ENCODE results near the gene RBKS.

Gene RBKS

DNA sequence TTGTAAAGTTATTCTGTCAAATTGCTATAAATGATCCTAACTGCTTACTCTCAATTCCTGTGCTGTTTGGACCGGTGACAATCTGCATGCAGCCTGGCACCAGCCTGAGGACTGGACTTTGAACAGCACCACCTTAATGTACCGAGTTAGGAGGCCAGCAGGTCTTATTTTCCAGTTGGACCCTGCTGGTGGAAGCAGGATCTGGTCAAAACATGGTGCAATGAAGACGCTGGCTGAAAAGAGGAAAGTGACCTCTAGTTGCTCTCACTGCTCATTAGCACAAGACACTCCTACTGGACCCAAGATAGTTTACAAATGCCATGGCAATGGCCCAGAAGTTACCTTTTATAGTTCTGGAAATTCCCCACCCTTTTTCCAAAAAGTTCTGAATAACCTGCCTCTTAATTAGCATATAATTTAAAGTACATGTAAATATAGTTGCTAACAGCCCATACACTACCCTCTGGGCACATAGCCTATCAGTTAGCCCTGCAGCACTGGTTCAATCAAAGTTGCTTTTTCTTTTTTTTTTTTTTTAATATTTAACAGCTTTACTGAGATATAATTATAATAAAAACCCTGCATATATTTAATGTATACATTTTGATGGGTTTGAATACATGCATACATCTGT lies 35.8 kb downstream of the RBKS start:
- TF ChIP-seq, protein P1, sequence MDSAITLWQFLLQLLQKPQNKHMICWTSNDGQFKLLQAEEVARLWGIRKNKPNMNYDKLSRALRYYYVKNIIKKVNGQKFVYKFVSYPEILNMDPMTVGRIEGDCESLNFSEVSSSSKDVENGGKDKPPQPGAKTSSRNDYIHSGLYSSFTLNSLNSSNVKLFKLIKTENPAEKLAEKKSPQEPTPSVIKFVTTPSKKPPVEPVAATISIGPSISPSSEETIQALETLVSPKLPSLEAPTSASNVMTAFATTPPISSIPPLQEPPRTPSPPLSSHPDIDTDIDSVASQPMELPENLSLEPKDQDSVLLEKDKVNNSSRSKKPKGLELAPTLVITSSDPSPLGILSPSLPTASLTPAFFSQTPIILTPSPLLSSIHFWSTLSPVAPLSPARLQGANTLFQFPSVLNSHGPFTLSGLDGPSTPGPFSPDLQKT (IDR thresholded peaks at IDR 0.05; ENCODE audit: borderline replicate concordance, low read depth, low read length), result no peak
- TF ChIP-seq ZNF24 (tag by site-specific recombination; IDR thresholded peaks at IDR 0.05) (no peak), KLF16 (tag by site-specific recombination; IDR thresholded peaks at IDR 0.05) (no peak)
- no peaks in the 10 kb centered on the region for H3K36me3 ChIP-seq (ENCODE audit: control insufficient read depth in 2 of 2, insufficient read depth in 1 of 2, low read length in 2 of 2)
- ChIA-PET POLR2A (no interaction called here), CTCF (interaction anchor here (0.6 to 1.3 kb wide), 2 partner anchors 28 to 131 kb away, joined by 3 to 6 read pairs; no protein-coding TSS in a partner anchor)
- H3K9me3 ChIP-seq (ENCODE audit: control insufficient read depth, insufficient read depth, low read depth, low read length), result peaks cover 2% of the 10 kb centered on the region; the same call in 1 of the 2 replicates
- no peaks in the 10 kb centered on the region for H3K4me1 ChIP-seq (ENCODE audit: control insufficient read depth, insufficient read depth, low read length)
- no peak overlapping the region for H3K4me3 ChIP-seq (ENCODE audit: low read depth, low read length)
- no peak overlapping the region for H3K27ac ChIP-seq (ENCODE audit: extremely low read depth, low read depth, low read length)

DNA sequence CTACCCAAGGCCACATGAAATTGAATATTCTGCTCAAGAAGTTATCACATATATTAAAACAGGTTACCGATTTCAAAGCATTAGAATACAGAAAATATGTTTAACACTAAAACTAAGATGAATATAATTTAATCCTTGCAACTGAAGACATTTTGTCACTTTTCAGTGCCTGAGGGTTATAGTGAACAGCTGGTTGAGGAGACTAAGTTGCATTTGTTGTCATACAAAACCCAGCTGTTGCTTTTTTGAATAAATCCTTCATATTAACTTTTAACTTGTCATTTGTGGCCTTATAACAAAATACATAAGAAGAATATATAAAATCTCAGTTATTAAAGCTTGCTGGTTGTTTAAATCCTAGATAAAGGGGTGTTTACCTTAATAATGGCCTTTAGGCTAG lies 37.5 kb downstream of the RBKS start:
- Histone ChIP-seq H3K4me3 (ENCODE audit: low read depth, low read length) (no peak overlapping the region), H3K4me1 (ENCODE audit: control insufficient read depth, insufficient read depth, low read length) (no peaks in the 10 kb centered on the region), H3K36me3 (ENCODE audit: control insufficient read depth in 2 of 2, insufficient read depth in 1 of 2, low read length in 2 of 2) (no peaks in the 10 kb centered on the region), H3K27ac (ENCODE audit: extremely low read depth, low read depth, low read length) (no peak overlapping the region), H3K9me3 (ENCODE audit: control insufficient read depth, insufficient read depth, low read depth, low read length) (peaks cover 2% of the 10 kb centered on the region; the same call in 1 of the 2 replicates)
- POLR2A ChIA-PET, result no interaction called here
- TF ChIP-seq YY2 (tag by site-specific recombination; IDR thresholded peaks at IDR 0.05), result no peak
- TF ChIP-seq, protein P2, sequence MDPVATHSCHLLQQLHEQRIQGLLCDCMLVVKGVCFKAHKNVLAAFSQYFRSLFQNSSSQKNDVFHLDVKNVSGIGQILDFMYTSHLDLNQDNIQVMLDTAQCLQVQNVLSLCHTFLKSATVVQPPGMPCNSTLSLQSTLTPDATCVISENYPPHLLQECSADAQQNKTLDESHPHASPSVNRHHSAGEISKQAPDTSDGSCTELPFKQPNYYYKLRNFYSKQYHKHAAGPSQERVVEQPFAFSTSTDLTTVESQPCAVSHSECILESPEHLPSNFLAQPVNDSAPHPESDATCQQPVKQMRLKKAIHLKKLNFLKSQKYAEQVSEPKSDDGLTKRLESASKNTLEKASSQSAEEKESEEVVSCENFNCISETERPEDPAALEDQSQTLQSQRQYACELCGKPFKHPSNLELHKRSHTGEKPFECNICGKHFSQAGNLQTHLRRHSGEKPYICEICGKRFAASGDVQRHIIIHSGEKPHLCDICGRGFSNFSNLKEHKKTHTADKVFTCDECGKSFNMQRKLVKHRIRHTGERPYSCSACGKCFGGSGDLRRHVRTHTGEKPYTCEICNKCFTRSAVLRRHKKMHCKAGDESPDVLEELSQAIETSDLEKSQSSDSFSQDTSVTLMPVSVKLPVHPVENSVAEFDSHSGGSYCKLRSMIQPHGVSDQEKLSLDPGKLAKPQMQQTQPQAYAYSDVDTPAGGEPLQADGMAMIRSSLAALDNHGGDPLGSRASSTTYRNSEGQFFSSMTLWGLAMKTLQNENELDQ (tag by site-specific recombination; IDR thresholded peaks at IDR 0.05; ENCODE audit: low read depth), result no peak
- no peak for TF ChIP-seq ZEB2 (tag by site-specific recombination; IDR thresholded peaks at IDR 0.05)
- TF ChIP-seq, protein P3, sequence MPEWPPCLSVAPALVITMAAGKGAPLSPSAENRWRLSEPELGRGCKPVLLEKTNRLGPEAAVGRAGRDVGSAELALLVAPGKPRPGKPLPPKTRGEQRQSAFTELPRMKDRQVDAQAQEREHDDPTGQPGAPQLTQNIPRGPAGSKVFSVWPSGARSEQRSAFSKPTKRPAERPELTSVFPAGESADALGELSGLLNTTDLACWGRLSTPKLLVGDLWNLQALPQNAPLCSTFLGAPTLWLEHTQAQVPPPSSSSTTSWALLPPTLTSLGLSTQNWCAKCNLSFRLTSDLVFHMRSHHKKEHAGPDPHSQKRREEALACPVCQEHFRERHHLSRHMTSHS (tag by site-specific recombination; IDR thresholded peaks at IDR 0.05), result no peak
- no peak for TF ChIP-seq ZNF548 (tag by site-specific recombination; IDR thresholded peaks at IDR 0.05)
- no peak for TF ChIP-seq SCRT1 (tag by site-specific recombination; IDR thresholded peaks at IDR 0.05; ENCODE audit: borderline replicate concordance)
- no peak for TF ChIP-seq ZNF140 (tag by site-specific recombination; IDR thresholded peaks at IDR 0.05)
- no peak for TF ChIP-seq ZNF37A (tag by site-specific recombination; IDR thresholded peaks at IDR 0.05)
- TF ChIP-seq ZFP41 (tag by site-specific recombination; IDR thresholded peaks at IDR 0.05; ENCODE audit: borderline replicate concordance), result no peak
- TF ChIP-seq ZNF248 (tag by site-specific recombination; IDR thresholded peaks at IDR 0.05), result no peak
- TF ChIP-seq, protein P1 (IDR thresholded peaks at IDR 0.05; ENCODE audit: borderline replicate concordance, low read depth, low read length), result no peak
- TF ChIP-seq, protein P4, sequence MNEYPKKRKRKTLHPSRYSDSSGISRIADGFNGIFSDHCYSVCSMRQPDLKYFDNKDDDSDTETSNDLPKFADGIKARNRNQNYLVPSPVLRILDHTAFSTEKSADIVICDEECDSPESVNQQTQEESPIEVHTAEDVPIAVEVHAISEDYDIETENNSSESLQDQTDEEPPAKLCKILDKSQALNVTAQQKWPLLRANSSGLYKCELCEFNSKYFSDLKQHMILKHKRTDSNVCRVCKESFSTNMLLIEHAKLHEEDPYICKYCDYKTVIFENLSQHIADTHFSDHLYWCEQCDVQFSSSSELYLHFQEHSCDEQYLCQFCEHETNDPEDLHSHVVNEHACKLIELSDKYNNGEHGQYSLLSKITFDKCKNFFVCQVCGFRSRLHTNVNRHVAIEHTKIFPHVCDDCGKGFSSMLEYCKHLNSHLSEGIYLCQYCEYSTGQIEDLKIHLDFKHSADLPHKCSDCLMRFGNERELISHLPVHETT (tag by site-specific recombination; IDR thresholded peaks at IDR 0.05), result no peak
- TF ChIP-seq ZBTB17 (tag by site-specific recombination; IDR thresholded peaks at IDR 0.05), result no peak
- no peak for TF ChIP-seq ZNF223 (tag by site-specific recombination; IDR thresholded peaks at IDR 0.05)
- TF ChIP-seq ZNF404 (tag by site-specific recombination; IDR thresholded peaks at IDR 0.05), result no peak
- no peak for TF ChIP-seq GLIS1 (tag by site-specific recombination; IDR thresholded peaks at IDR 0.05)
- no peak for TF ChIP-seq ZNF394 (tag by site-specific recombination; IDR thresholded peaks at IDR 0.05; ENCODE audit: borderline replicate concordance)
- TF ChIP-seq ZNF701 (tag by site-specific recombination; IDR thresholded peaks at IDR 0.05), result no peak
- no peak for TF ChIP-seq ZNF221 (tag by site-specific recombination; IDR thresholded peaks at IDR 0.05; ENCODE audit: borderline replicate concordance)
- CTCF ChIA-PET, result no interaction called here

All from HEK293 (cell line).